Esophagus muscularis mucosa (tissue), 4 donors: Measurements from ENCODE around the gene GRK2. TPM values are rescaled to one million over a fixed set of nuclear protein-coding genes. Genes with fewer than 3 reads are reported as not detected.

Experiments
- DNase-seq: peaks from one replicate; pipeline ENCODE4 v3.0.0-alpha.2; 2017; ENCODE audit errors: extremely low spot score
- H3K27ac ChIP-seq, 4 donors: fragments of 200-600 bp; sonication (generic); replicated peaks in 1 of 4; 1 replicate in 3 of 4; 2 replicates in 1 of 4; pipeline ENCODE4 v1.5.1; 2016 to 2019; ENCODE audit warnings: mild to moderate bottlenecking in 1 of 4
- H3K27me3 ChIP-seq, 4 donors: fragments of 200-600 bp; sonication (generic); one replicate each; pipeline versions ENCODE4 v1.5.1 to v1.6.0; 2016 to 2019
- H3K36me3 ChIP-seq, 4 donors: fragments of 200-600 bp; sonication (generic); one replicate each; pipeline ENCODE4 v1.5.1; 2016 to 2019
- H3K4me1 ChIP-seq, 4 donors: fragments of 200-600 bp; sonication (generic); one replicate each; pipeline ENCODE4 v1.5.1; 2016 to 2019
- H3K4me3 ChIP-seq, 4 donors: fragments of 200-600 bp; sonication (generic); 1 replicate in 2 of 4; 2 replicates in 2 of 4; pipeline ENCODE4 v1.5.1; 2016 to 2019; ENCODE audit warnings: mild to moderate bottlenecking in 4 of 4, moderate library complexity in 1 of 4
- H3K9me3 ChIP-seq, 4 donors: fragments of 200-600 bp; sonication (generic); 1 replicate in 3 of 4; 2 replicates in 1 of 4; pipeline ENCODE4 v1.5.1; 2016 to 2019
- EP300 ChIP-seq: sonication (generic); formaldehyde crosslinking; IDR thresholded peaks from one replicate; pipeline ENCODE4 v1.6.1; 2017; ENCODE audit warnings: antibody characterized with exemption
- POLR2A ChIP-seq: fragments of 450-650 bp; IDR thresholded peaks from one replicate; pipeline ENCODE4 v1.6.1; 2017; ENCODE audit warnings: antibody characterized with exemption, moderate library complexity, mild to moderate bottlenecking, low read depth
- POLR2AphosphoS5 ChIP-seq, 2 donors: sonication (generic); formaldehyde crosslinking; IDR thresholded peaks; one replicate each; pipeline ENCODE4 v1.6.1; 2017; ENCODE audit warnings: antibody characterized with exemption in 2 of 2
- WGBS: methylation state at CpG from one replicate; pipeline ENCODE4 v1.1.5; 2018; 5-methylcytosine and 5-hydroxymethylcytosine counted together
- intact Hi-C: fragments of 100-400 bp; cut with DNase I; formaldehyde crosslinking; loops from one replicate; pipeline ENCODE4 v1.15.1; 2023
- total RNA-seq, 4 donors: library from RNA; depleted of rRNA; stranded (reverse); fragments of >200 nt; gene quantifications; one replicate each; pipeline versions ENCODE4 v1.1.0 to v1.2.1, GENCODE V29; 2016
- TF ChIP-seq, protein P1 (sequence below), 3 experiments: fragments of 200-600 bp in 2 of 3; fragments of 450-650 bp in 1 of 3; sonication (generic) in 2 of 3; IDR thresholded peaks; one replicate each; pipeline ENCODE4 v1.5.1; 2017 to 2019; ENCODE audit warnings: antibody characterized with exemption in 3 of 3, mild to moderate bottlenecking in 2 of 3, moderate library complexity in 1 of 3

Gene GRK2
- total RNA-seq, 4 donors from 2014 or later = 46.9 to 68.8 (median 59.5) TPM

DNA sequence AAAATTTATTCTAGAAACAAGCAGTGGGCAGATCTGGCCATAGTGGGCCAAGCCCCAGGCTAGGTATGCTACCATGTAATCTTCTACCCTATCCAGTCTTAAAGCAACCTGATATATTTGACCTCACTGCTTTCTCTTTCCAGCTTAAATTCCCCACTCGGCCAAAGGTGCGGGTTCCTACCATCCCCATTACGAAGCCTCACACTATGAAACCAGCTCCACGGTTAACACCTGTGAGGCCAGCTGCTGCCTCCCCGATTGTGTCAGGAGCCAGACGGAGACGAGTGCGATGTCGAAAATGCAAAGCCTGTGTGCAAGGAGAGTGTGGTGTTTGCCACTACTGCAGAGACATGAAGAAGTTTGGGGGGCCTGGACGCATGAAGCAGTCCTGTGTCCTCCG is 21.2 kb upstream of the GRK2 start:
- no peaks in the 10 kb centered on the region for H3K27me3 ChIP-seq
- no peaks in the 10 kb centered on the region for H3K9me3 ChIP-seq
- H3K36me3 ChIP-seq = peaks cover 54 to 77% (median 68%) of the 10 kb centered on the region in 4 donors
- WGBS = 93% methylated on average over 11 of the region's 11 CpGs
- no peak overlapping the region for H3K4me3 ChIP-seq
- no peak for TF ChIP-seq POLR2A
- TF ChIP-seq, protein P1, sequence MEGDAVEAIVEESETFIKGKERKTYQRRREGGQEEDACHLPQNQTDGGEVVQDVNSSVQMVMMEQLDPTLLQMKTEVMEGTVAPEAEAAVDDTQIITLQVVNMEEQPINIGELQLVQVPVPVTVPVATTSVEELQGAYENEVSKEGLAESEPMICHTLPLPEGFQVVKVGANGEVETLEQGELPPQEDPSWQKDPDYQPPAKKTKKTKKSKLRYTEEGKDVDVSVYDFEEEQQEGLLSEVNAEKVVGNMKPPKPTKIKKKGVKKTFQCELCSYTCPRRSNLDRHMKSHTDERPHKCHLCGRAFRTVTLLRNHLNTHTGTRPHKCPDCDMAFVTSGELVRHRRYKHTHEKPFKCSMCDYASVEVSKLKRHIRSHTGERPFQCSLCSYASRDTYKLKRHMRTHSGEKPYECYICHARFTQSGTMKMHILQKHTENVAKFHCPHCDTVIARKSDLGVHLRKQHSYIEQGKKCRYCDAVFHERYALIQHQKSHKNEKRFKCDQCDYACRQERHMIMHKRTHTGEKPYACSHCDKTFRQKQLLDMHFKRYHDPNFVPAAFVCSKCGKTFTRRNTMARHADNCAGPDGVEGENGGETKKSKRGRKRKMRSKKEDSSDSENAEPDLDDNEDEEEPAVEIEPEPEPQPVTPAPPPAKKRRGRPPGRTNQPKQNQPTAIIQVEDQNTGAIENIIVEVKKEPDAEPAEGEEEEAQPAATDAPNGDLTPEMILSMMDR (IDR thresholded peaks at IDR 0.05) = no peak
- no peak for TF ChIP-seq POLR2AphosphoS5 (IDR thresholded peaks at IDR 0.05)
- no peak for TF ChIP-seq EP300
- H3K27ac ChIP-seq = no peak overlapping the region
- intact Hi-C loops = no loop called here
- peaks cover 31 to 62% (median 51%) of the 10 kb centered on the region in 4 donors for H3K4me1 ChIP-seq
- no peak for DNase-seq

DNA sequence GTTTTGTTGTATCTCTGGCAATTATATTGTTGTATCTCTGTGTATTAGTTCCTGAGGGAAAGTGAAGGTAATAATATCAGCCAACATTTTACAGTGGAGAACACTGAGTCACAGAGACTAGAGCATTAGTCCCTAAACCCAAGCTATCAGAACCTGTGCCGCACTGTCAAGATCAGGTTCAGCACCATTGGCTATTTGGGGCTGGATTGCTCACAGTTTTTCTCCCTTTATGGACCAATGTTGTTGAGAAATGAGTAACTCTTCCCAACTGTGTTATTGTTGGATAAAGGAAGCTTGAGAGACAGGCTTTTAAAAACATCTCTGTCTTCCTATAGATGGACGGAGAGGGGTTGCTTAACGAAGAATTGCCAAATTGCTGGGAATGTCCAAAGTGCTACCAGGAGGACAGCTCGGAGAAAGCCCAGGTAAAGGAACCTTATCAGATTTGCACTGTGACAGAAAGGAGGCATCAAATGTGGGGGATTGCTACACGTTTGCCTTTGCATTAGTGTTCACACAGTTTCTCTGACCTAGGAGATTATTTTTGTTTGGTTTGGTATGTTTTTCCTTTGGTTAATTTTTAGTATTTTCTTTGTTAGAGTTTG is 18.2 kb upstream of the GRK2 start:
- intact Hi-C loops = no loop called here
- H3K36me3 ChIP-seq = peaks cover 79 to 100% (median 94%) of the 10 kb centered on the region in 4 donors
- H3K4me3 ChIP-seq = no peak overlapping the region
- DNase-seq = no peak
- TF ChIP-seq EP300 (no peak), POLR2A (no peak)
- TF ChIP-seq, protein P1 (IDR thresholded peaks at IDR 0.05) = no peak
- peak overlapping the region in 3 of 4 donors; percentile 17 to 29 (median 27) for H3K27ac ChIP-seq
- peaks cover 12 to 39% (median 29%) of the 10 kb centered on the region in 4 donors for H3K4me1 ChIP-seq
- no peaks in the 10 kb centered on the region for H3K9me3 ChIP-seq
- WGBS = 77% methylated on average over 5 of the region's 5 CpGs
- no peaks in the 10 kb centered on the region for H3K27me3 ChIP-seq

DNA sequence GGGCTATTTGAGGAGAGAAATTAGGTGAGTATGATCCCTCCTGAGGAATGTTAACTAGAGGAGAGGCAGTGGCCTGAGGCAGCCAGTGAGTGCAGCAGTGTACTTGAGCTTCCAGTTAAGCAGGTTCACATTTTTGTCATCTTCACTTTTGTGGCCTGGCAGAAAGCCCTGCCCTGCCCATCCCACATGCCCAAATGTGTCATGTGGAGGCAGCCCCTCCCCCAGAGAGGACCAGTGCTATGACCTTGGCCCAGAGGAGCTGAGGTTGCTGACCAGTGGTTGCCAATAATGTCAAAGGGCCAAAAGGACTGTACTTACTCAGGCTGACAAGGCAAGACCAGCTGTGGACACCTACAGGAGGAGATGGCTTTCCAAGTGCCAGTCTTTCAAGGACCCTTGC is 17.6 kb upstream of the GRK2 start:
- DNase-seq = no peak
- no peak overlapping the region for H3K4me3 ChIP-seq
- H3K4me1 ChIP-seq = peaks cover 7 to 39% (median 28%) of the 10 kb centered on the region in 4 donors
- no peak for TF ChIP-seq POLR2AphosphoS5 (IDR thresholded peaks at IDR 0.05)
- TF ChIP-seq POLR2A = no peak
- TF ChIP-seq, protein P1 (IDR thresholded peaks at IDR 0.05) = no peak
- no peak for TF ChIP-seq EP300
- H3K27me3 ChIP-seq = no peaks in the 10 kb centered on the region
- H3K9me3 ChIP-seq = no peaks in the 10 kb centered on the region
- H3K27ac ChIP-seq = peak overlapping the region in 3 of 4 donors; percentile 17 to 29 (median 21)
- intact Hi-C loops = no loop called here
- peaks cover 85 to 100% (median 95%) of the 10 kb centered on the region in 4 donors for H3K36me3 ChIP-seq

DNA sequence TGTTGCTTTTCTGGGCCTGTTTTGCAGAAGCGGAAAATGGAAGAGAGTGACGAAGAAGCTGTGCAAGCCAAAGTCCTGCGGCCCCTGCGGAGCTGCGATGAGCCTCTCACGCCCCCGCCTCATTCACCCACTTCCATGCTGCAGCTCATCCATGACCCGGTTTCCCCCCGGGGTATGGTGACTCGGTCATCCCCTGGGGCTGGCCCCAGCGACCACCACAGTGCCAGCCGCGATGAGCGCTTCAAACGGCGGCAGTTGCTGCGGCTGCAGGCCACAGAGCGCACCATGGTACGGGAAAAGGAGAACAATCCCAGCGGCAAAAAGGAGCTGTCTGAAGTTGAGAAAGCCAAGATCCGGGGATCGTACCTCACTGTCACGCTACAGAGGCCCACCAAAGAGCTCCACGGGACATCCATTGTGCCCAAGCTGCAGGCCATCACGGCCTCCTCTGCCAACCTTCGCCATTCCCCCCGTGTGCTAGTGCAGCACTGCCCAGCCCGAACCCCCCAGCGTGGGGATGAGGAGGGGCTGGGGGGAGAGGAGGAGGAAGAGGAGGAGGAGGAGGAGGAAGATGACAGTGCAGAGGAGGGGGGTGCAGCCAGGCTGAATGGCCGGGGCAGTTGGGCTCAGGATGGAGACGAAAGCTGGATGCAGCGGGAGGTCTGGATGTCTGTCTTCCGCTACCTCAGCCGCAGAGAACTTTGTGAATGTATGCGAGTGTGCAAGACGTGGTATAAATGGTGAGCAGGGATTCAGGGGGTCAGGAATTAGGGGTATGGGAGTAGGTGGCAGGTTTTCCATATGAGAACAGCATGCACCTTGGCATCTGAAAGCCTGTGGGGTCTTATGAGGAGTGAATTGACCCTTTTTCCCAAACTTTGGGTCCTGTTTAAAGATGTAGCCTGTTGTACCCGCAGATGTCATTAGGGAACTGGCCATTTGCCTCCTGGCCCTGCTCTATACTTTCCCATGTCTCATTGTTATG is 15.9 kb upstream of the GRK2 start:
- Histone ChIP-seq H3K36me3 (peaks cover 89 to 100% (median 98%) of the 10 kb centered on the region in 4 donors), H3K4me3 (no peak overlapping the region), H3K27ac (no peak overlapping the region), H3K27me3 (no peaks in the 10 kb centered on the region), H3K9me3 (no peaks in the 10 kb centered on the region), H3K4me1 (peaks cover 3 to 30% (median 23%) of the 10 kb centered on the region in 4 donors)
- no peak for DNase-seq
- 86% methylated on average over 37 of the region's 37 CpGs for WGBS
- intact Hi-C loops = no loop called here
- TF ChIP-seq POLR2AphosphoS5 (IDR thresholded peaks at IDR 0.05) (no peak), EP300 (no peak), POLR2A (no peak)
- TF ChIP-seq, protein P1 (IDR thresholded peaks at IDR 0.05) = no peak
